HFFc6 (cell line): ENCODE measurements around the gene EFL1. TPM values are rescaled to one million over a fixed set of nuclear protein-coding genes. Genes with fewer than 3 reads are reported as not detected.

ENCODE experiments used
- DNase-seq: peaks from one replicate; pipeline ENCODE4 v3.0.0-alpha.2; 2018
- H3K27ac Mint-ChIP-seq: 2 replicates; pipeline ENCODE4 v1.8.0; 2020; ENCODE audit warnings: mild to moderate bottlenecking, mixed read lengths
- H3K27me3 Mint-ChIP-seq: 2 replicates; pipeline ENCODE4 v1.8.0; 2021; ENCODE audit warnings: mild to moderate bottlenecking, moderate library complexity, mixed read lengths; ENCODE audit not compliant: insufficient read depth
- H3K36me3 Mint-ChIP-seq: 2 replicates; pipeline ENCODE4 v1.8.0; 2021; ENCODE audit warnings: low read depth, mixed read lengths
- H3K4me1 Mint-ChIP-seq: 2 replicates; pipeline ENCODE4 v1.8.0; 2020; ENCODE audit warnings: low read depth, mixed read lengths
- H3K4me3 Mint-ChIP-seq: 2 replicates; pipeline ENCODE4 v1.8.0; 2020; ENCODE audit warnings: mild to moderate bottlenecking, moderate library complexity, mixed read lengths
- H3K9me3 Mint-ChIP-seq: 2 replicates; pipeline ENCODE4 v1.8.0; 2020; ENCODE audit warnings: mild to moderate bottlenecking, mixed read lengths
- total RNA-seq, 6 experiments: library from RNA; stranded (reverse); fragmentation: NEBNext Ultra II Directional; extraction: Animal tissue kit (Norgen Biotek cat#: 25700); gene quantifications; 2 replicates in 1 of 6; 3 replicates in 5 of 6; pipeline ENCODE4 v1.2.3, GENCODE V29; 2021
- TF ChIP-seq, protein P1 (sequence below): fragments of 200-600 bp; sonication (generic); IDR thresholded peaks from 2 replicates; pipeline ENCODE4 v1.5.0; 2021; ENCODE audit warnings: antibody characterized with exemption, mild to moderate bottlenecking

Gene EFL1
- total RNA-seq, 6 experiments from 2014 or later = 14.3 to 20.5 (median 18.5) TPM

DNA sequence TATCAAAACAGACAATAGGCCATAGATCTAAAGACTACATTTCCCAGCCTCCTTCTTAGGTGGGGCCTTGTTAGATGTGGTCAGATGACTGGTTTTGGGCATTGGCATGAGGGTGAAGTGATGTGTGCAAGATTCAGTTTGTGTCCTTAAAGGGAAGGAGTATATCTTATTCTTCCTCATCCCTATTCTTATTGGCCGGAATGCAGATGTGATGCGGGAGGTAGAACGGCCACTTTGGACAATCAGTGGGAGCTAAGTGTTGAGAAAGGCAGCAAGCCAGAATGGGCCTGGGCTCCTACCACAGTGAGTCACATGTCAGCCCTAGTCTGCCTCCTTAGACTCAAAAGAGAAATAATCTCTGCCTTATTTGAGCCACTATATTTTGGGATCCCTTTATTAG is 126.9 kb downstream of the EFL1 start:
- TF ChIP-seq, protein P1, sequence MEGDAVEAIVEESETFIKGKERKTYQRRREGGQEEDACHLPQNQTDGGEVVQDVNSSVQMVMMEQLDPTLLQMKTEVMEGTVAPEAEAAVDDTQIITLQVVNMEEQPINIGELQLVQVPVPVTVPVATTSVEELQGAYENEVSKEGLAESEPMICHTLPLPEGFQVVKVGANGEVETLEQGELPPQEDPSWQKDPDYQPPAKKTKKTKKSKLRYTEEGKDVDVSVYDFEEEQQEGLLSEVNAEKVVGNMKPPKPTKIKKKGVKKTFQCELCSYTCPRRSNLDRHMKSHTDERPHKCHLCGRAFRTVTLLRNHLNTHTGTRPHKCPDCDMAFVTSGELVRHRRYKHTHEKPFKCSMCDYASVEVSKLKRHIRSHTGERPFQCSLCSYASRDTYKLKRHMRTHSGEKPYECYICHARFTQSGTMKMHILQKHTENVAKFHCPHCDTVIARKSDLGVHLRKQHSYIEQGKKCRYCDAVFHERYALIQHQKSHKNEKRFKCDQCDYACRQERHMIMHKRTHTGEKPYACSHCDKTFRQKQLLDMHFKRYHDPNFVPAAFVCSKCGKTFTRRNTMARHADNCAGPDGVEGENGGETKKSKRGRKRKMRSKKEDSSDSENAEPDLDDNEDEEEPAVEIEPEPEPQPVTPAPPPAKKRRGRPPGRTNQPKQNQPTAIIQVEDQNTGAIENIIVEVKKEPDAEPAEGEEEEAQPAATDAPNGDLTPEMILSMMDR = no peak
- Mint-ChIP-seq H3K27me3 (no peaks in the 10 kb centered on the region; the same call in 1 of the 2 replicates), H3K27ac (no peak overlapping the region), H3K4me1 (peaks cover 88% of the 10 kb centered on the region), H3K36me3 (peaks cover 19% of the 10 kb centered on the region; the same call in 1 of the 2 replicates), H3K9me3 (no peaks in the 10 kb centered on the region), H3K4me3 (no peak overlapping the region)
- no peak for DNase-seq

DNA sequence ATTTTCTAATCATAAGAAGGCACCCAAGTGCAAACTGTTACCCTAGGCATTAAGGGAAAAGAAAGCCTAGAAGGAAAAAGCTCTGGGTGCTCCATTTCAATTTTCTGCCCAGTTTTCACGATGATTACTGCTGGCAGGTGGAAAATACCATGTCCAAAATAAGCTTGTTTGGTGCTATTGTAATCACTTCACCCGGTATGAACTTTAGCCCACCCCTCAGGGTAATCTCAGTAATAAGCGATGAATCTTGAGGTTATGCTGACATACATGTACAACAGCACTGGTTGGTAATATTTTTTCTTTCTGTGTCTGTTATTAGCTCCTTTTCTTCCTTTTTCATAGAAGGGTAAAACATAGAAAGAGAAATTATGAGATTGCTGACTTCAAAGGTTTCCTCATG is 128.1 kb downstream of the EFL1 start:
- Mint-ChIP-seq H3K4me1 (peaks cover 88% of the 10 kb centered on the region), H3K27me3 (no peaks in the 10 kb centered on the region; the same call in 1 of the 2 replicates), H3K4me3 (no peak overlapping the region), H3K27ac (no peak overlapping the region), H3K36me3 (peaks cover 19% of the 10 kb centered on the region; the same call in 1 of the 2 replicates), H3K9me3 (no peaks in the 10 kb centered on the region)
- no peak for DNase-seq
- TF ChIP-seq, protein P1 = no peak

DNA sequence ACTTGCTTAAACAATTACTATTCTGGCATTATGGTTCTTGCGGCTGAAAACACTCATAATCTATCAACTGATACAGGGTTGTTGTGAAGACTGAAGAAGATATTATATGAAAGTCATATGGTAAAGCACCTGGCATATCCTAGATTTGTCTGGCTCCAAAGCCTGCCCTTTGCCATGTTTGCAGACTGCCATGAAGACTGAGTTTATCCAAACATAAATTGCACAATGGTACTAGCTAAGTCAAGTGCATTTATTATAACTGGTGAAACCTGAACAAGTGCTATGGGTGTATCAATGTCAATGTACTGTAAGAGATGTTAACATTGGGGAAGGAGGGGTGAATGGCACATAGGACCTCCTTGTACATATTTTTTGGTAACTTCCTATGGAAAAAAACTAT is 129.3 kb downstream of the EFL1 start:
- H3K27ac Mint-ChIP-seq = peak overlapping the region; percentile 86
- H3K4me1 Mint-ChIP-seq = peaks cover 88% of the 10 kb centered on the region
- no peak overlapping the region for H3K4me3 Mint-ChIP-seq
- TF ChIP-seq, protein P1 = no peak
- H3K9me3 Mint-ChIP-seq = no peaks in the 10 kb centered on the region
- no peaks in the 10 kb centered on the region; the same call in 1 of the 2 replicates for H3K27me3 Mint-ChIP-seq
- peaks cover 14% of the 10 kb centered on the region; the same call in 1 of the 2 replicates for H3K36me3 Mint-ChIP-seq
- no peak for DNase-seq

DNA sequence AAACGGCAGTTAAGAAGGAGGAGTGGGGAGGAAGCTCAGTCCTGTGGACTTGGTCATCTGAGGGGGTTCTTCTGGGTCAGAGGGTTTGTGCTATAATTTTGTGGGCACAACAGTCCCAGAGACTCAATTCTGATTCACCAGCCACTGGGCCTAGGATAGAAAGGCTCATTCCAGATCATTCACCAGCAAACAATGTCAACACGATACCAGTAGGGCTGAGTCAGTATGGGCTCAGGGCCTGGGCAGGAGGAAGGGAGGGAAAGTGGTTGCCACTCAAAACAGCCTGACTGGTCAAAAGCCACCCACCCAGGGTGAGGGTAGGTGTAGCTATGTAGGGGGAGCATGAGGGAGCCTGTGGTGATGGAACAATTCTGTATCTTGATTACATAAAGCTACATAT is 129.8 kb downstream of the EFL1 start:
- peak; percentile 90 for DNase-seq
- peaks cover 88% of the 10 kb centered on the region for H3K4me1 Mint-ChIP-seq
- no peaks in the 10 kb centered on the region for H3K9me3 Mint-ChIP-seq
- H3K4me3 Mint-ChIP-seq = peak overlapping the region; percentile 51; the same call in 1 of the 2 replicates
- no peaks in the 10 kb centered on the region; the same call in 1 of the 2 replicates for H3K27me3 Mint-ChIP-seq
- TF ChIP-seq, protein P1 = no peak
- H3K36me3 Mint-ChIP-seq = peaks cover 14% of the 10 kb centered on the region; the same call in 1 of the 2 replicates
- H3K27ac Mint-ChIP-seq = peak overlapping the region; percentile 86

DNA sequence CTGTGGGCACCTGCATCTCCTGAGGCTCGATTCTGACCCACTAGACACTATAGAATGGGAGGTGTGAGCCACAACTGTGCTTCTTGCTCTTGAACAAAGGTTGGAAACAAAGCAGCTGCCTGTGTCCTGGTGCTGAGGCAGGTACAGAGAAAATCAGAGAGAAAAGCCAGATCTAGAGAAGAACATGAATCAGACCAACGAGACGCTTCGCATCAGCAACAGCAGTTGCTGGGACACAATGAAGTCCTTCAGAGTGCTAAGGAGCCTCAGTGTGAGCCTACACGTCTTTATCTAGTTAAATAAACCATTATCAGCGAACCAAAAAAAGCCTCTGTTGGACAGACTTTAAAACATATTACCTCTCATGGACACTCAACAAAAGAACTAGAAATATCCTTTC is 130.4 kb downstream of the EFL1 start:
- Mint-ChIP-seq H3K4me3 (peak overlapping the region; percentile 51), H3K27me3 (no peaks in the 10 kb centered on the region; the same call in 1 of the 2 replicates), H3K27ac (peak overlapping the region; percentile 86), H3K9me3 (no peaks in the 10 kb centered on the region), H3K36me3 (peaks cover 14% of the 10 kb centered on the region; the same call in 1 of the 2 replicates), H3K4me1 (peaks cover 82% of the 10 kb centered on the region)
- no peak for DNase-seq
- TF ChIP-seq, protein P1 = no peak
